GM23338 (cell line): ENCODE data around the gene NUBPL. TPM values are rescaled to one million over a fixed set of nuclear protein-coding genes. Genes with fewer than 3 reads are reported as not detected.

Source experiments
- ATAC-seq: fragments of 200-7000 bp; cut with Tn5 transposase; 3 replicates; pipeline ENCODE4 v1.9.1; 2020
- DNase-seq: peaks from one replicate; pipeline ENCODE4 v3.0.0-alpha.2; 2015; ENCODE audit warnings: low spot score
- H2AFZ ChIP-seq: fragments of 200-600 bp; sonication (generic); 2 replicates; pipeline ENCODE4 v1.8.0; 2016; ENCODE audit warnings: antibody characterized with exemption, mild to moderate bottlenecking, moderate library complexity
- H3F3A ChIP-seq: fragments of 200-600 bp; sonication (generic); replicated peaks from 2 replicates; pipeline ENCODE4 v1.8.0; 2017; ENCODE audit warnings: antibody characterized with exemption, mixed run types, low read depth
- H3K27ac ChIP-seq: fragments of 200-600 bp; sonication (generic); 2 replicates; pipeline ENCODE4 v1.6.1; 2016; ENCODE audit warnings: low read depth
- H3K27me3 ChIP-seq: fragments of 200-600 bp; sonication (generic); 2 replicates; pipeline ENCODE4 v1.8.0; 2016; ENCODE audit warnings: mild to moderate bottlenecking, mixed run types, moderate library complexity; ENCODE audit not compliant: insufficient read depth
- H3K36me3 ChIP-seq: fragments of 200-600 bp; sonication (generic); 2 replicates; pipeline ENCODE4 v1.8.0; 2016; ENCODE audit warnings: mild to moderate bottlenecking; ENCODE audit not compliant: insufficient read depth
- H3K4me1 ChIP-seq: fragments of 200-600 bp; sonication (generic); 2 replicates; pipeline ENCODE4 v1.8.0; 2016; ENCODE audit warnings: mild to moderate bottlenecking, moderate library complexity; ENCODE audit not compliant: insufficient read depth
- H3K4me2 ChIP-seq: fragments of 200-600 bp; sonication (generic); 2 replicates; pipeline ENCODE4 v1.7.1; 2017; ENCODE audit warnings: mixed run types
- H3K4me3 ChIP-seq: fragments of 200-600 bp; sonication (generic); 2 replicates; pipeline ENCODE4 v1.6.1; 2016; ENCODE audit warnings: mixed run types
- H3K79me2 ChIP-seq: fragments of 200-600 bp; sonication (generic); replicated peaks from 2 replicates; pipeline ENCODE4 v1.8.0; 2017; ENCODE audit warnings: mild to moderate bottlenecking; ENCODE audit not compliant: insufficient read depth
- H3K9me2 ChIP-seq: fragments of 200-600 bp; sonication (generic); 2 replicates; pipeline ENCODE4 v1.8.0; 2017; ENCODE audit not compliant: insufficient read depth
- H4K20me1 ChIP-seq: fragments of 200-600 bp; sonication (generic); replicated peaks from 2 replicates; pipeline ENCODE4 v1.8.0; 2017; ENCODE audit warnings: mild to moderate bottlenecking; ENCODE audit not compliant: insufficient read depth
- H3K27ac Mint-ChIP-seq: 2 replicates; pipeline ENCODE4 v1.8.0; 2020; ENCODE audit warnings: inconsistent platforms, mild to moderate bottlenecking, moderate library complexity, mixed read lengths
- H3K27me3 Mint-ChIP-seq: 3 replicates; pipeline ENCODE4 v1.8.0; 2022; ENCODE audit warnings: low read depth, mild to moderate bottlenecking, moderate library complexity, mixed read lengths, inconsistent platforms; ENCODE audit not compliant: insufficient read depth, poor library complexity
- H3K36me3 Mint-ChIP-seq: 3 replicates; pipeline ENCODE4 v1.8.0; 2021; ENCODE audit warnings: low read depth, mild to moderate bottlenecking, inconsistent platforms, moderate library complexity, mixed read lengths
- H3K4me1 Mint-ChIP-seq: 3 replicates; pipeline ENCODE4 v1.8.0; 2020; ENCODE audit warnings: mild to moderate bottlenecking, inconsistent platforms, mixed read lengths
- H3K4me3 Mint-ChIP-seq: 3 replicates; pipeline ENCODE4 v1.8.0; 2021; ENCODE audit warnings: moderate library complexity, mild to moderate bottlenecking, inconsistent platforms, mixed read lengths
- H3K9me3 Mint-ChIP-seq: 3 replicates; pipeline ENCODE4 v1.8.0; 2020; ENCODE audit warnings: moderate library complexity, mild to moderate bottlenecking, inconsistent platforms, mixed read lengths
- CREB1 ChIP-seq: fragments of 250-450 bp; sonication (Bioruptor Pico); IDR thresholded peaks from 2 replicates; pipeline ENCODE4 v1.5.0; 2020; ENCODE audit warnings: low read depth, mild to moderate bottlenecking, moderate library complexity
- CTCF ChIP-seq, 2 experiments: fragments of 200-600 bp in 1 of 2; sonication (generic) in 1 of 2; conservative IDR thresholded peaks; 2 replicates each; pipeline versions ENCODE4 v1.5.1 to v1.6.1; 2016 to 2017; ENCODE audit warnings: antibody characterized with exemption in 2 of 2, low read depth in 2 of 2, mild to moderate bottlenecking in 2 of 2, moderate library complexity in 1 of 2
- ETS1 ChIP-seq: IDR thresholded peaks from 2 replicates; pipeline ENCODE4 v1.6.1; 2016; ENCODE audit warnings: antibody characterized with exemption
- EZH2 ChIP-seq: fragments of 200-600 bp; sonication (generic); IDR thresholded peaks from one replicate; pipeline ENCODE4 v1.8.0; 2017; ENCODE audit warnings: antibody characterized with exemption, mild to moderate bottlenecking, low read depth; ENCODE audit not compliant: unreplicated experiment
- EZH2phosphoT487 ChIP-seq: fragments of 200-600 bp; sonication (generic); IDR thresholded peaks from one replicate; pipeline ENCODE4 v1.8.1; 2018; ENCODE audit warnings: antibody characterized with exemption; ENCODE audit not compliant: unreplicated experiment
- JUNB ChIP-seq: IDR thresholded peaks from one replicate; pipeline ENCODE4 v1.6.1; 2016; ENCODE audit warnings: antibody characterized with exemption; ENCODE audit not compliant: unreplicated experiment
- NANOG ChIP-seq: IDR thresholded peaks from 2 replicates; pipeline ENCODE4 v1.6.1; 2016; ENCODE audit warnings: antibody characterized with exemption, borderline replicate concordance
- POLR2AphosphoS5 ChIP-seq: IDR thresholded peaks from 2 replicates; pipeline ENCODE4 v1.6.1; 2016; ENCODE audit warnings: antibody characterized with exemption, low read depth
- REST ChIP-seq: IDR thresholded peaks from one replicate; pipeline ENCODE4 v1.6.1; 2018; ENCODE audit warnings: antibody characterized with exemption; ENCODE audit not compliant: unreplicated experiment
- STAT1 ChIP-seq: IDR thresholded peaks from one replicate; pipeline ENCODE4 v1.6.1; 2016; ENCODE audit warnings: antibody characterized with exemption; ENCODE audit not compliant: unreplicated experiment
- ZNF114 ChIP-seq: fragments of 250-450 bp; sonication (Bioruptor Pico); IDR thresholded peaks from 2 replicates; pipeline ENCODE4 v1.5.0; 2020; ENCODE audit warnings: mild to moderate bottlenecking, moderate library complexity
- ZNF331 ChIP-seq: fragments of 250-450 bp; sonication (Bioruptor Pico); IDR thresholded peaks from 2 replicates; pipeline ENCODE4 v1.5.0; 2020; ENCODE audit warnings: low read depth, mild to moderate bottlenecking, moderate library complexity
- polyA plus RNA-seq: library from polyadenylated mRNA; unstranded; fragments of >200 nt; fragmentation: Nextera tagmentation; extraction: Ambion mirVana; gene quantifications from 2 replicates; pipeline ENCODE4 v1.2.1, GENCODE V29; 2016
- total RNA-seq: library from RNA; depleted of rRNA; stranded (reverse); fragments of >200 nt; shearing (Covaris generic); gene quantifications from 2 replicates; pipeline ENCODE4 v1.2.3, GENCODE V29; 2014
- TF ChIP-seq, protein P1 (sequence below): fragments of 250-450 bp; sonication (Bioruptor Pico); IDR thresholded peaks from 2 replicates; pipeline ENCODE4 v1.5.0; 2020; ENCODE audit warnings: mild to moderate bottlenecking, moderate library complexity

The NUBPL gene
- total and polyA plus RNA-seq, 2 experiments from 2014 or later: 6.1 to 20.7 TPM

DNA sequence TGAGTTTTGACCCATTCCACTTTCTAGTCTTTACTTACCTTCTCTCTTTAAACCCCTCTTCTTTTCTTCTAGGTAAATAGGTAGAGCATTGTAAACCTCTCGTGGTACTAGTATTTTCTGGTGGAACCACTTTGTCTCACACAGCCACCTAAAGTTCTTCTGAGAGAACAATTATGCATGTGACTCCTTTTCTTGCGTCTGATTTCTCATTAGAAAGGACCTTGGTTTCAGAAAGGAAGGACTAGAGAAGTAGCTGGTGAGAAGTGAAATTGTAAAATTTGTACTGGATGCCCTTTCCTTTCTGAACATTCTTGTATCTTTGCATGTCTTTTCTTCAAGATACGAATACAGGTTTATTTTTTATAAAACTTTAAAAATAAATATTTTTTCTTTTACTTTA is 99.0 kb downstream of the NUBPL start (continued):
- TF ChIP-seq POLR2AphosphoS5 (no peak), ZNF331 (CRISPR knock-in tag) (no peak), EZH2phosphoT487 (no peak)

GRCh38 chr14:31660728-31661127 is 99.5 kb downstream of the NUBPL start:
- TF ChIP-seq, protein P1, sequence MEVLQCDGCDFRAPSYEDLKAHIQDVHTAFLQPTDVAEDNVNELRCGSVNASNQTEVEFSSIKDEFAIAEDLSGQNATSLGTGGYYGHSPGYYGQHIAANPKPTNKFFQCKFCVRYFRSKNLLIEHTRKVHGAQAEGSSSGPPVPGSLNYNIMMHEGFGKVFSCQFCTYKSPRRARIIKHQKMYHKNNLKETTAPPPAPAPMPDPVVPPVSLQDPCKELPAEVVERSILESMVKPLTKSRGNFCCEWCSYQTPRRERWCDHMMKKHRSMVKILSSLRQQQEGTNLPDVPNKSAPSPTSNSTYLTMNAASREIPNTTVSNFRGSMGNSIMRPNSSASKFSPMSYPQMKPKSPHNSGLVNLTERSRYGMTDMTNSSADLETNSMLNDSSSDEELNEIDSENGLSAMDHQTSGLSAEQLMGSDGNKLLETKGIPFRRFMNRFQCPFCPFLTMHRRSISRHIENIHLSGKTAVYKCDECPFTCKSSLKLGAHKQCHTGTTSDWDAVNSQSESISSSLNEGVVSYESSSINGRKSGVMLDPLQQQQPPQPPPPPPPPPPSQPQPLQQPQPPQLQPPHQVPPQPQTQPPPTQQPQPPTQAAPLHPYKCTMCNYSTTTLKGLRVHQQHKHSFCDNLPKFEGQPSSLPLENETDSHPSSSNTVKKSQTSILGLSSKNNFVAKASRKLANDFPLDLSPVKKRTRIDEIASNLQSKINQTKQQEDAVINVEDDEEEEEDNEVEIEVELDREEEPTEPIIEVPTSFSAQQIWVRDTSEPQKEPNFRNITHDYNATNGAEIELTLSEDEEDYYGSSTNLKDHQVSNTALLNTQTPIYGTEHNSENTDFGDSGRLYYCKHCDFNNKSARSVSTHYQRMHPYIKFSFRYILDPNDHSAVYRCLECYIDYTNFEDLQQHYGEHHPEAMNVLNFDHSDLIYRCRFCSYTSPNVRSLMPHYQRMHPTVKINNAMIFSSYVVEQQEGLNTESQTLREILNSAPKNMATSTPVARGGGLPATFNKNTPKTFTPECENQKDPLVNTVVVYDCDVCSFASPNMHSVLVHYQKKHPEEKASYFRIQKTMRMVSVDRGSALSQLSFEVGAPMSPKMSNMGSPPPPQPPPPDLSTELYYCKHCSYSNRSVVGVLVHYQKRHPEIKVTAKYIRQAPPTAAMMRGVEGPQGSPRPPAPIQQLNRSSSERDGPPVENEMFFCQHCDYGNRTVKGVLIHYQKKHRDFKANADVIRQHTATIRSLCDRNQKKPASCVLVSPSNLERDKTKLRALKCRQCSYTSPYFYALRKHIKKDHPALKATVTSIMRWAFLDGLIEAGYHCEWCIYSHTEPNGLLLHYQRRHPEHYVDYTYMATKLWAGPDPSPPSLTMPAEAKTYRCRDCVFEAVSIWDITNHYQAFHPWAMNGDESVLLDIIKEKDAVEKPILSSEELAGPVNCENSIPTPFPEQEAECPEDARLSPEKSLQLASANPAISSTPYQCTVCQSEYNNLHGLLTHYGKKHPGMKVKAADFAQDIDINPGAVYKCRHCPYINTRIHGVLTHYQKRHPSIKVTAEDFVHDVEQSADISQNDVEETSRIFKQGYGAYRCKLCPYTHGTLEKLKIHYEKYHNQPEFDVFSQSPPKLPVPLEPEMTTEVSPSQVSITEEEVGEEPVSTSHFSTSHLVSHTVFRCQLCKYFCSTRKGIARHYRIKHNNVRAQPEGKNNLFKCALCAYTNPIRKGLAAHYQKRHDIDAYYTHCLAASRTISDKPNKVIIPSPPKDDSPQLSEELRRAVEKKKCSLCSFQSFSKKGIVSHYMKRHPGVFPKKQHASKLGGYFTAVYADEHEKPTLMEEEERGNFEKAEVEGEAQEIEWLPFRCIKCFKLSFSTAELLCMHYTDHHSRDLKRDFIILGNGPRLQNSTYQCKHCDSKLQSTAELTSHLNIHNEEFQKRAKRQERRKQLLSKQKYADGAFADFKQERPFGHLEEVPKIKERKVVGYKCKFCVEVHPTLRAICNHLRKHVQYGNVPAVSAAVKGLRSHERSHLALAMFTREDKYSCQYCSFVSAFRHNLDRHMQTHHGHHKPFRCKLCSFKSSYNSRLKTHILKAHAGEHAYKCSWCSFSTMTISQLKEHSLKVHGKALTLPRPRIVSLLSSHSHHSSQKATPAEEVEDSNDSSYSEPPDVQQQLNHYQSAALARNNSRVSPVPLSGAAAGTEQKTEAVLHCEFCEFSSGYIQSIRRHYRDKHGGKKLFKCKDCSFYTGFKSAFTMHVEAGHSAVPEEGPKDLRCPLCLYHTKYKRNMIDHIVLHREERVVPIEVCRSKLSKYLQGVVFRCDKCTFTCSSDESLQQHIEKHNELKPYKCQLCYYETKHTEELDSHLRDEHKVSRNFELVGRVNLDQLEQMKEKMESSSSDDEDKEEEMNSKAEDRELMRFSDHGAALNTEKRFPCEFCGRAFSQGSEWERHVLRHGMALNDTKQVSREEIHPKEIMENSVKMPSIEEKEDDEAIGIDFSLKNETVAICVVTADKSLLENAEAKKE (CRISPR knock-in tag): no peak
- TF ChIP-seq POLR2AphosphoS5 (no peak), EZH2phosphoT487 (no peak), CREB1 (CRISPR knock-in tag) (no peak), EZH2 (no peak), ZNF114 (no peak), NANOG (no peak), ETS1 (no peak), STAT1 (no peak), JUNB (no peak), ZNF331 (CRISPR knock-in tag) (no peak), REST (no peak), CTCF (conservative IDR thresholded peaks at IDR 0.05; ENCODE audit: low read depth in 2 of 2) (no peak)
- peaks cover 13% of the 10 kb centered on the region for H3K9me3 Mint-ChIP-seq
- H3K27ac Mint-ChIP-seq: no peak overlapping the region
- no peak for ATAC-seq
- 0 out of 2 replicates have a peak, but pooled peaks cover 4% of the 10 kb centered on the region for H3K36me3 ChIP-seq
- H3K4me1 Mint-ChIP-seq: no peaks in the 10 kb centered on the region
- H3K79me2 ChIP-seq: no peaks in the 10 kb centered on the region
- H3K36me3 Mint-ChIP-seq: no peaks in the 10 kb centered on the region
- H3K27ac ChIP-seq: no peak overlapping the region
- H2AFZ ChIP-seq: no peak overlapping the region
- H3K4me2 ChIP-seq: no peak overlapping the region
- no peaks in the 10 kb centered on the region; the same call in 1 of the 2 replicates for H3K9me2 ChIP-seq
- H3K4me1 ChIP-seq: no peaks in the 10 kb centered on the region
- H3F3A ChIP-seq: no peaks in the 10 kb centered on the region
- H3K4me3 ChIP-seq: no peak overlapping the region
- H4K20me1 ChIP-seq: no peaks in the 10 kb centered on the region
- DNase-seq: no peak
- no peak overlapping the region for H3K4me3 Mint-ChIP-seq
- H3K27me3 Mint-ChIP-seq: peaks cover 2% of the 10 kb centered on the region
- no peaks in the 10 kb centered on the region for H3K27me3 ChIP-seq
